Upper lobe of left lung (tissue), 6 donors: ENCODE measurements around the gene MRPL23. TPM values are rescaled to one million over a fixed set of nuclear protein-coding genes. Genes with fewer than 3 reads are reported as not detected.

Source experiments
- ATAC-seq, 2 donors: fragments of 200-7000 bp; cut with Tn5 transposase; one replicate each; pipeline ENCODE4 v1.9.1; 2022; ENCODE audit warnings: mild to moderate bottlenecking in 2 of 2, moderate library complexity in 2 of 2; ENCODE audit not compliant: low FRiP score in 2 of 2
- DNase-seq, 2 donors: peaks; one replicate each; pipeline ENCODE4 v3.0.0-alpha.2; 2019 to 2020
- H3K27ac ChIP-seq, 4 donors: fragments of 200-600 bp; sonication (generic); one replicate each; pipeline ENCODE4 v1.5.1; 2016 to 2019
- H3K27me3 ChIP-seq, 4 donors: fragments of 200-600 bp; sonication (generic); one replicate each; pipeline ENCODE4 v1.5.1; 2017 to 2019
- H3K36me3 ChIP-seq, 4 donors: fragments of 200-600 bp; sonication (generic); one replicate each; pipeline ENCODE4 v1.5.1; 2016 to 2019
- H3K4me1 ChIP-seq, 4 donors: fragments of 200-600 bp; sonication (generic); one replicate each; pipeline ENCODE4 v1.5.1; 2018 to 2019
- H3K4me3 ChIP-seq, 4 donors: fragments of 200-600 bp; sonication (generic); one replicate each; pipeline ENCODE4 v1.5.1; 2017 to 2019; ENCODE audit warnings: mild to moderate bottlenecking in 2 of 4, moderate library complexity in 1 of 4
- H3K9me3 ChIP-seq, 4 donors: fragments of 200-600 bp; sonication (generic); one replicate each; pipeline ENCODE4 v1.5.1; 2018 to 2019
- EP300 ChIP-seq, 4 donors: sonication (generic); formaldehyde crosslinking; IDR thresholded peaks; one replicate each; pipeline ENCODE4 v1.5.1; 2017; ENCODE audit warnings: antibody characterized with exemption in 4 of 4, control low read depth in 2 of 4
- POLR2A ChIP-seq, 4 donors: fragments of 450-650 bp; IDR thresholded peaks; one replicate each; pipeline ENCODE4 v1.5.1; 2016 to 2017; ENCODE audit warnings: antibody characterized with exemption in 4 of 4, mild to moderate bottlenecking in 2 of 4
- POLR2AphosphoS5 ChIP-seq, 2 donors: sonication (generic); formaldehyde crosslinking; IDR thresholded peaks; one replicate each; pipeline ENCODE4 v1.5.1; 2017; ENCODE audit warnings: antibody characterized with exemption in 2 of 2
- WGBS, 2 donors: methylation state at CpG; one replicate each; pipeline ENCODE4 v1.1.5; 2017 to 2018; 5-methylcytosine and 5-hydroxymethylcytosine counted together
- total RNA-seq, 6 donors: library from RNA; depleted of rRNA in 4 of 6; stranded (reverse); fragments of >200 nt in 4 of 6; gene quantifications; one replicate each; pipeline versions ENCODE4 v1.1.0 to v1.2.1, GENCODE V29; 2016 to 2021
- TF ChIP-seq, protein P1 (sequence below), 6 experiments: fragments of 450-650 bp in 4 of 6; fragments of 200-600 bp in 2 of 6; sonication (generic) in 2 of 6; IDR thresholded peaks; one replicate each; pipeline ENCODE4 v1.5.1; 2016 to 2019; ENCODE audit warnings: antibody characterized with exemption in 6 of 6
- donor health status: DM: no; HTN: no; CAD: no; lungs with moderate emphysema.
- donor health status: DM: no; HTN: yes; CAD: no; lungs with severe emphysema.

The MRPL23 gene
- total RNA-seq, 6 donors from 2014 or later = 62.1 to 287 (median 150) TPM

DNA sequence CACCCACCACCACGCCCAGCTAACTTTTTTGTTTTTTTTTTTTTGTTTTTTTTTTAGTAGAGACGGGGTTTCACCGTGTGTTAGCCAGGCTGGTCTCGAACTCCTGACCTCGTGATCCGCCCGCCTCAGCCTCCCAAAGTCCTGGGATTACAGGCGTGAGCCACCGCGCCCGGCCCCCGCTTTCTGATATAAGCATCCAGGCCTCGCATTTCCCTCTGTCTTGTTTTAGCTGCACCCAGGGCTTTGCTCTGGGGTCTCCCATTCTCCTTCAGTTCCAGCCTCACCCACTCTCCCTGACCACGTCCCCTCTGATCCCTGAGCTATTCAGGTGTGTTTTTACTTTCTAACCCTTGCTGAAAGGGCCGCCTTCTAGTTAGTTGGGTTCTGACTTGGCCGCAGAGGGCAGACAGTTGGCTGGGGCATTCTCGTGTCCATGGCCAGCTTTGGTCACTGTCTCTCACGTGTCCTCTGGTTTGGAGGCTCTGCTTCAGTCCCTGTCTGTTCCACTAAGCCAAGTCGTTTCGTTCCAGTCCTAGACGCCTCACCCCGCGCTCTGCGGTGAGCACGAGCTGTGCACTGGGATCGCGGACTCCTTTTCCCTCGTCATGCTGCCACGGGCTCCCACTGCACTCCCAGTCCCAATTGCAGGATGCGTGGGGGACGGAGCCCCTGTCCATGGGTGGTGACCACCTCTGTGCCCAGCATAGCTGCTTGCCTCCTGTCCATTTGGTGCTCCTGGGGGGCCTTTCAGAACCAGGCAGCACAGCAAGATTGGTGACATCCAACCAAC, 33.7 kb upstream of the MRPL23 start:
- H3K4me1 ChIP-seq = peaks cover 0 to under 1% (median 0%) of the 10 kb centered on the region in 4 donors
- ATAC-seq = no peak
- WGBS, 2 donors = 93% methylated on average over 31 of the region's 31 CpGs
- peak in 1 of 2 donors; percentile 61 for DNase-seq
- H3K27ac ChIP-seq = no peak overlapping the region
- H3K4me3 ChIP-seq = no peak overlapping the region
- H3K9me3 ChIP-seq = no peaks in the 10 kb centered on the region
- H3K36me3 ChIP-seq = no peaks in the 10 kb centered on the region
- no peak for TF ChIP-seq EP300 (IDR thresholded peaks at IDR 0.05)
- TF ChIP-seq, protein P1, sequence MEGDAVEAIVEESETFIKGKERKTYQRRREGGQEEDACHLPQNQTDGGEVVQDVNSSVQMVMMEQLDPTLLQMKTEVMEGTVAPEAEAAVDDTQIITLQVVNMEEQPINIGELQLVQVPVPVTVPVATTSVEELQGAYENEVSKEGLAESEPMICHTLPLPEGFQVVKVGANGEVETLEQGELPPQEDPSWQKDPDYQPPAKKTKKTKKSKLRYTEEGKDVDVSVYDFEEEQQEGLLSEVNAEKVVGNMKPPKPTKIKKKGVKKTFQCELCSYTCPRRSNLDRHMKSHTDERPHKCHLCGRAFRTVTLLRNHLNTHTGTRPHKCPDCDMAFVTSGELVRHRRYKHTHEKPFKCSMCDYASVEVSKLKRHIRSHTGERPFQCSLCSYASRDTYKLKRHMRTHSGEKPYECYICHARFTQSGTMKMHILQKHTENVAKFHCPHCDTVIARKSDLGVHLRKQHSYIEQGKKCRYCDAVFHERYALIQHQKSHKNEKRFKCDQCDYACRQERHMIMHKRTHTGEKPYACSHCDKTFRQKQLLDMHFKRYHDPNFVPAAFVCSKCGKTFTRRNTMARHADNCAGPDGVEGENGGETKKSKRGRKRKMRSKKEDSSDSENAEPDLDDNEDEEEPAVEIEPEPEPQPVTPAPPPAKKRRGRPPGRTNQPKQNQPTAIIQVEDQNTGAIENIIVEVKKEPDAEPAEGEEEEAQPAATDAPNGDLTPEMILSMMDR (IDR thresholded peaks at IDR 0.05) = no peak
- no peak for TF ChIP-seq POLR2AphosphoS5 (IDR thresholded peaks at IDR 0.05)
- TF ChIP-seq POLR2A (IDR thresholded peaks at IDR 0.05) = no peak
- H3K27me3 ChIP-seq = no peaks in the 10 kb centered on the region

DNA sequence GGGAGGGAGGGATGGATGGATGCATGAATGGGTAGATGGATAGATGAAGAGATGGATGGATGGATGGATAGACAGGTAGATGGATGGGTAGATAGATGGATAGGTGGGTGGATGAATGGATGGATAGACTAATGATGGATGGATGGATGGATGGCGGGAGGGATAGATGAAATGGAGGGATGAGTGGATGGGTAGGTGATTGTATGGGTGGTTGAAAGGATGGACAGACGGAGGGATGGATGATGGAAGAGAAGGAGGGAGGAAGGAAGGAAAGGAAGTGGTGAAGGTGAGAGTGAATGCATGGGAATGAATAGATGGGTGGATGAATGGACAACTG, 31.4 kb upstream of the MRPL23 start:
- WGBS, 2 donors = 95% methylated on average over 2 of the region's 2 CpGs

DNA sequence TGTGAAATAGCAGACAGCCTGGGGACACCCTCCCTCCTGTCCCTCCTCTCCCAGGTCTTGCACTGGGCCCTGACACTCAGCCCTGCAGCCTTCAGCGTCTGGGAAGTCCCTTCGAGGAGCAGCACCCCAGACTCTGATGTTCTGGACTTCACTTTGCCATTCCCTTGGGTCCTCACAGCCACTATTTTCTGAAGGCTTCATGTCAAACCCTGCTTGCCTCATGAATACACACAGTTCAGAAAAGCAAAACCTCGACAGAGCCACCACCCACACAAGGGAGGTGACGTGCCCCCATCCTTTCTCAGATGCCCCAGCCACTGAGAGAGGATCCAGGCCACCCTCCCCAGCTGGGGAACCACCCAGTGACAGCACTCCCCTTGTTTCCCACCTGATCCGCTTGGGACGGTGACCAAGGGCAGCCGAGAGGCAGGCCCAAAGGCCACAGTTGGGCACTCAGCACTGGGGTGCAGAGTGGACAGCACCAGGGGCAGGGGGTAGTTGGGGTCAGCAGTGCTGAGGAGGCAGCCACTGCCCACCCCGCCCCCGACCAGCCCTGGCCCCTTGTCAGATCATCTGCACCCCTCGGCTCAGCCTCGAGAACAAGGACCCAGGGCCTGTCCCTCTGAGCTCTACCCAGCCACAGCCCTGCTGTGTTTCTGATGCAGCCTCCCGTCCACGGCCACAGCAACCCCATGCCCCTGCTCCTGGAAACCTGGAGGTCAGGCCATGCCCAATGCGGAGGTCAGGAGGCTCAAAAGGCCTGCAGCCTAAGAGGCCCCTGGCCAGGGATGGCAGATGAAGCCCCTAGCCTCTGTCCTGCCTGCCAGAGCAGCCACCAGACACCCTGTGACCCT, 30.8 kb upstream of the MRPL23 start:
- H3K4me1 ChIP-seq = no peaks in the 10 kb centered on the region
- DNase-seq (peak in 1 of 2 donors; percentile 73), ATAC-seq (no peak)
- 83 to 85% methylated on average over 5 to 11 of the region's 14 CpGs for WGBS, 2 donors
- H3K36me3 ChIP-seq = no peaks in the 10 kb centered on the region
- TF ChIP-seq, protein P1 (IDR thresholded peaks at IDR 0.05) = no peak
- TF ChIP-seq POLR2AphosphoS5 (IDR thresholded peaks at IDR 0.05) (no peak), EP300 (IDR thresholded peaks at IDR 0.05) (no peak), POLR2A (IDR thresholded peaks at IDR 0.05) (no peak)
- no peaks in the 10 kb centered on the region for H3K27me3 ChIP-seq
- no peak overlapping the region for H3K4me3 ChIP-seq
- no peaks in the 10 kb centered on the region for H3K9me3 ChIP-seq
- no peak overlapping the region for H3K27ac ChIP-seq

More for the DNA sequence above, 31.4 kb upstream of the MRPL23 start:
- Histone ChIP-seq H3K4me1 (no peaks in the 10 kb centered on the region), H3K27me3 (no peaks in the 10 kb centered on the region), H3K9me3 (no peaks in the 10 kb centered on the region), H3K4me3 (no peak overlapping the region), H3K36me3 (no peaks in the 10 kb centered on the region), H3K27ac (no peak overlapping the region)
- ATAC-seq (no peak), DNase-seq (no peak)
- TF ChIP-seq POLR2AphosphoS5 (IDR thresholded peaks at IDR 0.05) (no peak), POLR2A (IDR thresholded peaks at IDR 0.05) (no peak)

DNA sequence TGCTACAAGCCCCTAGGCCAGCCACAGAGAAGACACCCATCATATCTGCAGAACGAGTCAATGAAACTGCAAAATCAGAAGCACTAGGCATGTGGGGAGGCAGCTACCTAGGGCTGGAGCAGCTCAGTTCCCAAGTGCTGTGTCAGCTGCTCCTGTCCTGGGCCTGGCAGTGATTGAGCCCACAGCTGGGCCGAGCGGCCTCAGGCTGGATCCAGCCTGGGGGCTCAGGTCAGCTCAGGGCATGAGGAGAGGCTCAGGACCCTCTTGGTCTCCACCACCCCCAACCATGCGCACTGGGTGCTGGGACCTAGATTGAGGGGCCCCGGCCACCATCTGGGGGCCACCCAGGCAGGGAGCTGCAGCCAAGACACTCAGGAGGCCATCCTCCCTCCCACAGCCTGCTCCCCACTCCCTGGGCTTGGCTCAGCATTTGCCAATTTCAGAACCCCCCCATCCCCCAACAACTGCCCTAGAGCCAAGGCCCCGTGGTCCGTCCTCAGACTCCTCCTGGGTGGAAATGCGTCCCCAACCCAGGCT, 30.1 kb upstream of the MRPL23 start:
- DNase-seq = peak in 1 of 2 donors; percentile 48
- TF ChIP-seq POLR2AphosphoS5 (IDR thresholded peaks at IDR 0.05) = no peak
- TF ChIP-seq, protein P1 (IDR thresholded peaks at IDR 0.05) = no peak
- no peak for TF ChIP-seq POLR2A (IDR thresholded peaks at IDR 0.05)
- TF ChIP-seq EP300 (IDR thresholded peaks at IDR 0.05) = no peak
- Histone ChIP-seq H3K27me3 (no peaks in the 10 kb centered on the region), H3K4me1 (no peaks in the 10 kb centered on the region), H3K36me3 (no peaks in the 10 kb centered on the region), H3K4me3 (no peak overlapping the region), H3K27ac (no peak overlapping the region), H3K9me3 (no peaks in the 10 kb centered on the region)
- WGBS, 2 donors = 52 to 63% methylated on average over 4 to 8 of the region's 8 CpGs
- peak in 1 of 2 donors; percentile 22 for ATAC-seq
